Measurements from ENCODE around the gene CACNA1C. TPM values are rescaled to one million over a fixed set of nuclear protein-coding genes. Genes with fewer than 3 reads are reported as not detected.

CACNA1C gene
- total RNA-seq, 6 donors from 2014 or later, result 5.2 to 45.1 (median 8.8) TPM

- Histone ChIP-seq H3K27me3 (peaks cover 0 to 3% (median 0%) of the 10 kb centered on the region in 4 donors), H3K4me1 (peaks cover 5 to 9% (median 7%) of the 10 kb centered on the region in 4 donors), H3K27ac (no peak overlapping the region), H3K4me3 (no peak overlapping the region), H3K9me3 (no peaks in the 10 kb centered on the region), H3K36me3 (no peaks in the 10 kb centered on the region)
- TF ChIP-seq, protein P1, sequence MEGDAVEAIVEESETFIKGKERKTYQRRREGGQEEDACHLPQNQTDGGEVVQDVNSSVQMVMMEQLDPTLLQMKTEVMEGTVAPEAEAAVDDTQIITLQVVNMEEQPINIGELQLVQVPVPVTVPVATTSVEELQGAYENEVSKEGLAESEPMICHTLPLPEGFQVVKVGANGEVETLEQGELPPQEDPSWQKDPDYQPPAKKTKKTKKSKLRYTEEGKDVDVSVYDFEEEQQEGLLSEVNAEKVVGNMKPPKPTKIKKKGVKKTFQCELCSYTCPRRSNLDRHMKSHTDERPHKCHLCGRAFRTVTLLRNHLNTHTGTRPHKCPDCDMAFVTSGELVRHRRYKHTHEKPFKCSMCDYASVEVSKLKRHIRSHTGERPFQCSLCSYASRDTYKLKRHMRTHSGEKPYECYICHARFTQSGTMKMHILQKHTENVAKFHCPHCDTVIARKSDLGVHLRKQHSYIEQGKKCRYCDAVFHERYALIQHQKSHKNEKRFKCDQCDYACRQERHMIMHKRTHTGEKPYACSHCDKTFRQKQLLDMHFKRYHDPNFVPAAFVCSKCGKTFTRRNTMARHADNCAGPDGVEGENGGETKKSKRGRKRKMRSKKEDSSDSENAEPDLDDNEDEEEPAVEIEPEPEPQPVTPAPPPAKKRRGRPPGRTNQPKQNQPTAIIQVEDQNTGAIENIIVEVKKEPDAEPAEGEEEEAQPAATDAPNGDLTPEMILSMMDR (IDR thresholded peaks at IDR 0.05), result no peak
- TF ChIP-seq EP300 (IDR thresholded peaks at IDR 0.05), result no peak
- no peak for TF ChIP-seq POLR2AphosphoS5 (IDR thresholded peaks at IDR 0.05)
- TF ChIP-seq POLR2A (IDR thresholded peaks at IDR 0.05), result no peak
- 88 to 92% methylated on average over 9 of the region's 9 CpGs for WGBS, 2 donors
- no peak for ATAC-seq (ENCODE audit: low FRiP score in 2 of 2)
- no peak for DNase-seq
These were observed 525.4 kb downstream of the CACNA1C start for GRCh38 chr12:2578211-2578610.

DNA sequence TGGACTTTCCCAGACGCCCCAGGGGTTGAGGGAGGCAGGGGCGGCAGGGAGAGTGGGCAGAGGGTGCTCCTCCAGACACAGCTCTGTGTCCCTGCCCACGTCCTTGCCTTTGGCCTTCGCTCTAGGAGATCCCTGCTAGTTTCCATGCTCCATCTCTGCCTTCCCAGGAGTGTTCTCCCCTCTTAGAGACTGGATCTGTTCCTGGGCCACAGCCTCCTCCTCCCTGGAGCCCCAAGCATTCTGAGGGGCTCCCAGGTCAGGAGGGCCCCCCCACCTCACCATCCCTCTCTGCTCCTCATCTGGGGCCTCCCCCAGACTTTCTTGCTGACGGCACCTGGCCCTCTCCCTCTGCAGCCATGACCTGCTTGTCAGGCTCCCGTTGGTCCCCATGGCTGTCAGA lies 526.0 kb downstream of the CACNA1C start:
- TF ChIP-seq EP300 (IDR thresholded peaks at IDR 0.05) (no peak), POLR2A (IDR thresholded peaks at IDR 0.05) (no peak), POLR2AphosphoS5 (IDR thresholded peaks at IDR 0.05) (no peak)
- TF ChIP-seq, protein P1 (IDR thresholded peaks at IDR 0.05), result no peak
- H3K9me3 ChIP-seq, result no peaks in the 10 kb centered on the region
- H3K27me3 ChIP-seq, result peaks cover 0 to 3% (median 0%) of the 10 kb centered on the region in 4 donors
- peaks cover 6 to 11% (median 9%) of the 10 kb centered on the region in 4 donors for H3K4me1 ChIP-seq
- WGBS, 2 donors, result 88 to 90% methylated on average over 6 of the region's 6 CpGs
- no peak overlapping the region for H3K27ac ChIP-seq
- no peak overlapping the region for H3K4me3 ChIP-seq
- no peak for ATAC-seq (ENCODE audit: low FRiP score in 2 of 2)
- H3K36me3 ChIP-seq, result no peaks in the 10 kb centered on the region
- no peak for DNase-seq

DNA sequence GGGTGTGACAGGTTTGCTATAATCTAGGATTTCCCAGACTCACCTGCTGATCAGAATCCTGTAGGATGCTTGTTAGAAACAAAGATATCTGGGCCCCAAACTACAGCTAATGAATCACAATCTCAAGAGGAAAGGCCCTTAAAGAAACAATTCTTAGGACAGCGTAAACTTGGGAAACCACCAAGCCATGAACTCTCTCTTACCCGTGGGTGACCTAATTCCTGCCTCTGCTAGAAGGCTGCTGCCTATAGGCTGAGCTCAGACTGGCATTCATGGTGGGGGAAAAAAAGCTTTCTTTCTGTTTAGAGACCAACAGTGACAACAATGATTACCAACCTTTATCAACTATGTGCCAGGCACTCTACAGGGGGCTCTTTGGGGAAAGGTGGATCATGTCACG lies 528.0 kb downstream of the CACNA1C start:
- TF ChIP-seq EP300 (IDR thresholded peaks at IDR 0.05) (no peak), POLR2A (IDR thresholded peaks at IDR 0.05) (no peak), POLR2AphosphoS5 (IDR thresholded peaks at IDR 0.05) (no peak)
- TF ChIP-seq, protein P1 (IDR thresholded peaks at IDR 0.05), result no peak
- Histone ChIP-seq H3K36me3 (no peaks in the 10 kb centered on the region), H3K9me3 (no peaks in the 10 kb centered on the region), H3K4me3 (no peak overlapping the region), H3K27ac (no peak overlapping the region), H3K4me1 (peaks cover 6 to 11% (median 9%) of the 10 kb centered on the region in 4 donors), H3K27me3 (peaks cover 0 to 3% (median 0%) of the 10 kb centered on the region in 4 donors)
- ATAC-seq (ENCODE audit: low FRiP score in 2 of 2) (no peak), DNase-seq (no peak)
- WGBS, 2 donors, result 38 to 57% methylated on average over 3 of the region's 3 CpGs

DNA sequence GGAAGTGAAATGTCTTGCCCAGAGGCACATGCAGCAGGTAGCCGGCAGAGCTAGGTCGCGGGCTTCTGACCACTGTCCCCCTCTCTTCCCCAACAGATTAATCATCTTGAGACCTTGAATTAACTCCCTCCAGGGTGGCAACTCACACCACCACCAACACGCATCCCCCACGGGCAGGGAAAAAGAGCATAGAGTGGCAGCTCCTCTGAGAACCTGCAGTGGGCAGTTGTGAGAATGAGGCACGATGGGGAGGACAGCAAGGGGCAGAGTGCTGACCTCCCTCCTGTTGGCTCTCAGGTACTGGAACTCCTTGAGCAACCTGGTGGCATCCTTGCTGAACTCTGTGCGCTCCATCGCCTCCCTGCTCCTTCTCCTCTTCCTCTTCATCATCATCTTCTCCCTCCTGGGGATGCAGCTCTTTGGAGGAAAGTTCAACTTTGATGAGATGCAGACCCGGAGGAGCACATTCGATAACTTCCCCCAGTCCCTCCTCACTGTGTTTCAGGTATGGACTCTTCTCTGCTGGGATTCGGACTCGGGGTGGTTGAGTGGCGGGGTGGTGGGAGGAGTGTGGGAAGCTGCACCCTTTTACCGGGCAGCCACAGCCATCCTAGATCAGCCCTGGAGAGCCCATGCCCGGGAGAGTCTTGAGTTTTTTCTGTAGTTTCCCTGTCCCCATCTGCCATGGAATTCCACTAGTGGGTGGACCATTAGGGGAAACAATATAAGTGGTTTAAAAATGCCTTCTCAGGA lies 528.7 kb downstream of the CACNA1C start:
- WGBS, 2 donors, result 76 to 83% methylated on average over 15 of the region's 15 CpGs
- TF ChIP-seq EP300 (IDR thresholded peaks at IDR 0.05), result no peak
- Histone ChIP-seq H3K27ac (no peak overlapping the region), H3K9me3 (no peaks in the 10 kb centered on the region), H3K27me3 (peaks cover 0 to 3% (median 0%) of the 10 kb centered on the region in 4 donors), H3K4me1 (peaks cover 6 to 11% (median 9%) of the 10 kb centered on the region in 4 donors), H3K36me3 (no peaks in the 10 kb centered on the region), H3K4me3 (no peak overlapping the region)
- ATAC-seq (ENCODE audit: low FRiP score in 2 of 2) (no peak), DNase-seq (no peak)

- 58 to 75% methylated on average over 5 to 9 of the region's 9 CpGs for WGBS, 2 donors
- DNase-seq (no peak), ATAC-seq (ENCODE audit: low FRiP score in 2 of 2) (peak in 1 of 2 donors; percentile 20)
These were observed 529.8 kb downstream of the CACNA1C start for GRCh38 chr12:2582631-2583030.

More at GRCh38 chr12:2582631-2583030, 529.8 kb downstream of the CACNA1C start:
- H3K9me3 ChIP-seq, result no peaks in the 10 kb centered on the region
- TF ChIP-seq POLR2AphosphoS5 (IDR thresholded peaks at IDR 0.05) (no peak), POLR2A (IDR thresholded peaks at IDR 0.05) (no peak), EP300 (IDR thresholded peaks at IDR 0.05) (no peak)
- TF ChIP-seq, protein P1 (IDR thresholded peaks at IDR 0.05), result no peak
- H3K27ac ChIP-seq, result peak overlapping the region in 1 of 4 donors; percentile 19
- H3K4me1 ChIP-seq, result peaks cover 6 to 11% (median 9%) of the 10 kb centered on the region in 4 donors
- no peak overlapping the region for H3K4me3 ChIP-seq
- peaks cover 0 to 3% (median 0%) of the 10 kb centered on the region in 4 donors for H3K27me3 ChIP-seq
- H3K36me3 ChIP-seq, result no peaks in the 10 kb centered on the region

All from upper lobe of left lung (tissue), 6 donors.